ENCODE data around the gene RNPEP.
A peak's percentile ranks its signal among the peaks of the same experiment; 100 is the strongest.

The RNPEP gene

DNA sequence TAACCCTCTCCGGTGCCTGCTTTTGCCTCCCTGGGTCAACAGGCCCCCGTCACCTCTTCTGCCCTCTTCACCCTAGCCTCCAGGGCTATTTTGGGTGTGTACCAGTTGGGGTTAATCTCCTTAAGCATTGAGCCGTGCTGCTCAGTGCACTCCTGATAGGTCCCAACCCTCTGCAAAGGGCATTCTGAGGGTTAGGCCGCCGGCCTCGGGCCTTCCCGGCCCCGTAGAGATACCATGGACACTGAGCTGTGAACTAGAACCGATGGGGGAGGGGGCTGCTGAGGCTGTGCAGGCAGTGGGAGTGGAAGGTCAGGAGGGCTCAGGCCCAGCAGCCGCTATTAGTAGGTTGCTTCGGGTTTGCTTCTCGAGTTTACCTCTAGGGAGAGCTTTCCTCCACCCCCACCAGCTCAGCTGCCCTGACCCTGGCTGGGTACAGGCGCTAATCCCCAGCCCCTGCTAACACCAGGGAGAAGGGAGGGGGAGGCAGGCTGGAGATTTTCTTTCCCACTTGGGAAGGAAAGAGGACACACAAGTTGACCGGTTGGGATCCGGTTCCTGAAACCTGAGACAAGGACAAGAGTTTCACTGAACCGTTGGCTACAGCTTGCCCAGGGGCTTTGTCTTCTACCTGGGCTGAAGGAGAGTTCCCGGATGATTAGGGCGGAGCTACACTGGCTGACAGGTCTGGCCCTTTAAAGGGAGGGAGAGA, 40.9 kb upstream of the RNPEP start:
- H3K4me3 ChIP-seq (ENCODE audit: low read depth, low read length): no peak overlapping the region
- no peak for DNase-seq (ENCODE audit: low read depth)
- TF ChIP-seq, protein P1, sequence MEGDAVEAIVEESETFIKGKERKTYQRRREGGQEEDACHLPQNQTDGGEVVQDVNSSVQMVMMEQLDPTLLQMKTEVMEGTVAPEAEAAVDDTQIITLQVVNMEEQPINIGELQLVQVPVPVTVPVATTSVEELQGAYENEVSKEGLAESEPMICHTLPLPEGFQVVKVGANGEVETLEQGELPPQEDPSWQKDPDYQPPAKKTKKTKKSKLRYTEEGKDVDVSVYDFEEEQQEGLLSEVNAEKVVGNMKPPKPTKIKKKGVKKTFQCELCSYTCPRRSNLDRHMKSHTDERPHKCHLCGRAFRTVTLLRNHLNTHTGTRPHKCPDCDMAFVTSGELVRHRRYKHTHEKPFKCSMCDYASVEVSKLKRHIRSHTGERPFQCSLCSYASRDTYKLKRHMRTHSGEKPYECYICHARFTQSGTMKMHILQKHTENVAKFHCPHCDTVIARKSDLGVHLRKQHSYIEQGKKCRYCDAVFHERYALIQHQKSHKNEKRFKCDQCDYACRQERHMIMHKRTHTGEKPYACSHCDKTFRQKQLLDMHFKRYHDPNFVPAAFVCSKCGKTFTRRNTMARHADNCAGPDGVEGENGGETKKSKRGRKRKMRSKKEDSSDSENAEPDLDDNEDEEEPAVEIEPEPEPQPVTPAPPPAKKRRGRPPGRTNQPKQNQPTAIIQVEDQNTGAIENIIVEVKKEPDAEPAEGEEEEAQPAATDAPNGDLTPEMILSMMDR (IDR thresholded peaks at IDR 0.05; ENCODE audit: control insufficient read depth, extremely low read depth, insufficient read depth): no peak

DNA sequence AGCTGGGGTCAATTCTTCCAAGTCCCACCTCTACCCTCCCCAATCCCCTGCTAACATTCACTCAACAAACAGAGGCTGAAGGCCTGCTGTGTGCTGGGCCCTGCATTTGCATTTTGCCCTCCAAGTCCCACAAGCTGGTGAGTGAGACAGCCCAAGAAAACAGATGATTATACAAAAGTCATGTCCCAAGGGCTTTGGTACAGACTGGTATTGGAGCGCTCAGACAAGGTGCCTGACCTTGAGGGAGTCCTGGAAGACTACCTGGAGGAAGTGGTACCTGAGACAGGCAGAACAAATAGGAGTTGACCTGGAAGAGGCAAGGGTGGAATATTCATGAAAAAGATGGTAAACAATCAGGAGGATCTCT, 40.3 kb upstream of the RNPEP start:
- TF ChIP-seq, protein P1 (IDR thresholded peaks at IDR 0.05; ENCODE audit: control insufficient read depth, extremely low read depth, insufficient read depth): no peak
- DNase-seq (ENCODE audit: low read depth): no peak
- no peak overlapping the region for H3K4me3 ChIP-seq (ENCODE audit: low read depth, low read length)

DNA sequence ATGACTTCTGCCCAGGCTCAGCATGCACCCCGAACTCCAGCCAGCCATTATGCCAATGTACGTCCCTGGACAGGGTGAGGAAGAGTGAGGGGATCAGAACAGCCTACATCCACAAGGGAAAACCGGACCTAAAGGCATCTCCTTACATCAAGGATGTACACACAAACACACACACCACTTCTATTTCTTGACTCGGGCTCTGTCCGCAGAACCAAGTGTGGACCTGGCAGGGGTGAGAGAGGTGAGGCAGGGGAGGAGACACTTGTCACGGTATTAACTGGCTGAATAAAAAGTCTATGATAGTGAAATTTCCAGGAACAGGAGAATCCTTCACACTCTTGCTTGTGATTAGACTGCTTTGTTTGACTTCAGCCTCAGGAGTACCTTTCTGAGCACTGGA, 38.4 kb upstream of the RNPEP start:
- no peak for DNase-seq (ENCODE audit: low read depth)
- no peak overlapping the region for H3K4me3 ChIP-seq (ENCODE audit: low read depth, low read length)
- TF ChIP-seq, protein P1 (IDR thresholded peaks at IDR 0.05; ENCODE audit: control insufficient read depth, extremely low read depth, insufficient read depth): no peak

DNA sequence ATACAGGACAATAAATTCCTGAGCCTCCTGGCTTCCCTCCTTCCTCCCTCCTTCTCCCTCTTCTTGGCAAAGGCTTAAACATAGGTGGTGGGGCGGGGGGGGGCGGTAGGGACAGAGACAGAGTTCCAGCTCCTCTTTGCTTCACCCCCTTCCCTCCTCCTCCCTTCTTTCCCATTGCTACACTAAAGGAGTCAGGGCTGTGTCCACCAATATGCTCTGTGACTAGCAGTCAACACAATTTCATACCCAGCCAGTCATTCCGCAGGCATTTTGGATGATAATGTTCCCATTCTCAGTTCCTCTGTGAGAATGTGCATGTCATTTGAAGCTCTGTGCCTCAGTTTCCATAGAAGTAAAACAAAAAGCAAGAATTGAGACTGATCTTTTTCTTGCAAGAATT, 37.8 kb upstream of the RNPEP start:
- H3K4me3 ChIP-seq (ENCODE audit: low read depth, low read length): no peak overlapping the region
- DNase-seq (ENCODE audit: low read depth): no peak
- TF ChIP-seq, protein P1 (IDR thresholded peaks at IDR 0.05; ENCODE audit: control insufficient read depth, extremely low read depth, insufficient read depth): no peak

DNA sequence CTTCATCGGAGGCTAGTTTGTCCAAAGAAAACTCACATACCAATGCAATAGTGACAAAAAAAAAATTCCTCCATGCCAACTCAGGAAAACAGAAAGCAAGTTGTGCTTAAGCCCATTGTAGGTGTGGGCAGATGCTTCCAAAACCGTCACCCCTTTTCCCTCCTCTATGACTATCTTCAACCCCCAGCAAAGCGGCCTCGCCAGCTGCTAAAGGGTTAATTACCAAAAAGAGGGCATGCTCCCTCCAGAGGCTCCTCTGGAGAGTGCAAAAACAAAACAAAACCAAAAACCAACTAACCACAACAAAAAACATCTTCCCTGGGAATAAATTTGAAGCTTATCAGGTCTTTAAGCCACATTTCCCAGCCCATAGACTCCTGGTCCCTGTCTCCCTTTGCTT, 37.3 kb upstream of the RNPEP start:
- TF ChIP-seq, protein P1 (IDR thresholded peaks at IDR 0.05; ENCODE audit: control insufficient read depth, extremely low read depth, insufficient read depth): peak; percentile 35
- no peak for DNase-seq (ENCODE audit: low read depth)
- H3K4me3 ChIP-seq (ENCODE audit: low read depth, low read length): no peak overlapping the region

DNA sequence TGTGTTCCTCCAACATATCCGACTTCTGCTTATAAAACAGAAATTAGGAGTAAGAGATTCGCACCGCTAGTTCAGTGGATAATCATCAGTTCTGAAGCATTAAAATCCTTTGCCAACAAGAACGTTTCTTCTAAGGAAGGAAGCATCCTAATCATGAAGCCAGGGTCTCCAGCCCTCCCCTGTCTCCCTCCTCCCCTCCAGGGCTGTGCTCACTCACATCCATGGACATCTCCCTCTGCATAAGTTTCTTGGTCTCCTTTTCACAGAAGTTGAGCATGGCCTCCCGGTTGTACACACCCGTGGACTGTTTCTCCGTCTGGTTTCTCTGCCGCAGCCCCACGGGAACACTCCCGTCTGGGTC, 36.6 kb upstream of the RNPEP start:
- no peak overlapping the region for H3K4me3 ChIP-seq (ENCODE audit: low read depth, low read length)
- no peak for DNase-seq (ENCODE audit: low read depth)
- TF ChIP-seq, protein P1 (IDR thresholded peaks at IDR 0.05; ENCODE audit: control insufficient read depth, extremely low read depth, insufficient read depth): no peak

Data from LNCaP clone FGC (cell line).